ENCODE data around the gene AGAP3. TPM values are rescaled to one million over a fixed set of nuclear protein-coding genes. Genes with fewer than 3 reads are reported as not detected.
A peak's percentile ranks its signal among the peaks of the same experiment; 100 is the strongest.

AGAP3 gene
- total RNA-seq, 1 donor from 2014 or later, result 152 TPM

DNA sequence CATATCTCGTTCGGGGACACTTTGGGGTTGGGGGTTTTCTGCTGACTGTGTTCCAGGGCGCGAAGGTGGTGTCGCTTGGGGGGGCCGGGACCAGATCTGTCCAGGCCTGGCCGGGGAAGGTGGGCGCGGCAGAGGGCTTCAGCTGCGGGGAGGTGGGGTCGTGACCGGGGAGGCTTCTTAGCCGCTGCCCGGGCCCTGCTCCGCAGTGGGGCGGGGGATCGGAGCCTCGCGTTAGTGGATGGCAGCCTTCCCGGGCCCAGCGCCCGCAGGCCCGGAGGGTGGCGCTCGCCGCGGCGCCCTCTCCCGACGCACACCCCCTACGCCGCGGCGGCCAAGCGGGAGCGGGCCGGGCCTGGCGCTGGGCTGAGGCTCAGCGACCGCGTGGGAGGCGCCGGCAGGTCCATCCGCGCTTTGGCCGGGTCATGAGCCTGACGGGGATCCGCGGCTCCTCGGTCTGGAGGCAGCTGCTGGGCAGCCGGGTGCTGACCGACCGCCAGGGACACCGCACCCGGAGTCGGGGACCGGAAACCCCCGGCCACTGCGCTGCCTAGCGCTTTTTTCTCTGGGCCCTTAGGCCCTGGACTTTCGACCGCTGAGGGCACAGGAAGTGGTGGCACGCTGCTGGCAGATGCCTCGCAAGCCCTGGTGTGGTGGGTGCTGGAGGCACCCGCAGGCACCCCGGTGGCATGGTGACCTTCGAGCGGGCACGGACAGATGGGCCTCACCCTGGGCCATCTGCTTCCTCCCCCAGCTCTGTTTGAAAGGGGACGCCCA, 1.2 kb downstream of the AGAP3 start:
- Histone ChIP-seq H3K9me3 (no peaks in the 10 kb centered on the region), H3K4me1 (peaks cover 63% of the 10 kb centered on the region), H3K27ac (peak overlapping the region; percentile 84), H3K36me3 (peaks cover 6% of the 10 kb centered on the region), H3K27me3 (no peaks in the 10 kb centered on the region), H3K4me3 (peak overlapping the region; percentile 88)
- DNase-seq (peak; percentile 87), ATAC-seq (peak; percentile 57)
- TF ChIP-seq, protein P1, sequence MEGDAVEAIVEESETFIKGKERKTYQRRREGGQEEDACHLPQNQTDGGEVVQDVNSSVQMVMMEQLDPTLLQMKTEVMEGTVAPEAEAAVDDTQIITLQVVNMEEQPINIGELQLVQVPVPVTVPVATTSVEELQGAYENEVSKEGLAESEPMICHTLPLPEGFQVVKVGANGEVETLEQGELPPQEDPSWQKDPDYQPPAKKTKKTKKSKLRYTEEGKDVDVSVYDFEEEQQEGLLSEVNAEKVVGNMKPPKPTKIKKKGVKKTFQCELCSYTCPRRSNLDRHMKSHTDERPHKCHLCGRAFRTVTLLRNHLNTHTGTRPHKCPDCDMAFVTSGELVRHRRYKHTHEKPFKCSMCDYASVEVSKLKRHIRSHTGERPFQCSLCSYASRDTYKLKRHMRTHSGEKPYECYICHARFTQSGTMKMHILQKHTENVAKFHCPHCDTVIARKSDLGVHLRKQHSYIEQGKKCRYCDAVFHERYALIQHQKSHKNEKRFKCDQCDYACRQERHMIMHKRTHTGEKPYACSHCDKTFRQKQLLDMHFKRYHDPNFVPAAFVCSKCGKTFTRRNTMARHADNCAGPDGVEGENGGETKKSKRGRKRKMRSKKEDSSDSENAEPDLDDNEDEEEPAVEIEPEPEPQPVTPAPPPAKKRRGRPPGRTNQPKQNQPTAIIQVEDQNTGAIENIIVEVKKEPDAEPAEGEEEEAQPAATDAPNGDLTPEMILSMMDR (IDR thresholded peaks at IDR 0.05), result peak; percentile 33
- intact Hi-C loops (cut with DNase I), result no loop called here

DNA sequence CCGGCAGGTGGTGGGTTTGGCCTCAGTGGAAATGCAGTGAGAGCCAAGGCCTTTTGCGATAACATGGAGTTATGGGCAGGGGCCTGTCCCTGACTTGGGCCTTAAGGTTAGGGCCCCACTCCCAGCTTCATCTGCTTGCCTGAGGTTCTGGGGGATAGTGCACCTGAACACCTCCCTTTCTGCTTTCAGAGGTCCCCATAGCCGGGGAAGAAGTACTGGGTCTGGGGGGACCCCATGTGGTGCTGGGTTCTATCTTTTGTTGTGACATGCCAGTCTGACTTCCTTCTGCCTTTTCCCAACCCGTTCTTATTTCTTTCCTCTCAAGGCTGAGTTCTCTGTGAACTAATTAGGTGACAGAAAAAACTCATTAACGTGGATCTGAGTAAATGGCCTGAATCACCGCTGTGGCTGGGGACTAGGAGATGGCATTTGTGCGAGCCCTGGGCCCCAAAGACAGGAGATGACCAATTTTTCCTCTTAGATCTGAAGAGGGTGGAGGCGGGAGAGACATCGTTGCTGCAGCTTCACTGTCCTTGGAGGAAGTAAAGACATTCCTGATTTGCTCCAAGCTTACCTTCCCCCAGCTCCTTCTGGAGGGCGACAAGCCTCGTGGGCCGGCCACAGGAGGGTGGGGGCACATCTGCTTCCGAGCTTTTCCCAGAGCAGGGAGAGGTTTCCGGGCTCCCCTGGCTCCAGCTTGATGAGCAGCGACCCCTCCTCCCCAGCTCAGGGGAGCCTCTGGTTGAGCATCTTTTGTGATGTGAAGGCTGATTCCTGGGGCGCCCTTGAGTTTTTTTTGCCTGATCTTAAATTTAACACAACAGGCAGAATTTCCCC, 2.0 kb downstream of the AGAP3 start:
- no peaks in the 10 kb centered on the region for H3K9me3 ChIP-seq
- ATAC-seq, result no peak
- TF ChIP-seq, protein P1 (IDR thresholded peaks at IDR 0.05), result no peak
- DNase-seq, result no peak
- no peaks in the 10 kb centered on the region for H3K27me3 ChIP-seq
- peak overlapping the region; percentile 88 for H3K4me3 ChIP-seq
- intact Hi-C loops (cut with DNase I), result no loop called here
- peak overlapping the region; percentile 84 for H3K27ac ChIP-seq
- H3K4me1 ChIP-seq, result peaks cover 59% of the 10 kb centered on the region
- H3K36me3 ChIP-seq, result peaks cover 9% of the 10 kb centered on the region

DNA sequence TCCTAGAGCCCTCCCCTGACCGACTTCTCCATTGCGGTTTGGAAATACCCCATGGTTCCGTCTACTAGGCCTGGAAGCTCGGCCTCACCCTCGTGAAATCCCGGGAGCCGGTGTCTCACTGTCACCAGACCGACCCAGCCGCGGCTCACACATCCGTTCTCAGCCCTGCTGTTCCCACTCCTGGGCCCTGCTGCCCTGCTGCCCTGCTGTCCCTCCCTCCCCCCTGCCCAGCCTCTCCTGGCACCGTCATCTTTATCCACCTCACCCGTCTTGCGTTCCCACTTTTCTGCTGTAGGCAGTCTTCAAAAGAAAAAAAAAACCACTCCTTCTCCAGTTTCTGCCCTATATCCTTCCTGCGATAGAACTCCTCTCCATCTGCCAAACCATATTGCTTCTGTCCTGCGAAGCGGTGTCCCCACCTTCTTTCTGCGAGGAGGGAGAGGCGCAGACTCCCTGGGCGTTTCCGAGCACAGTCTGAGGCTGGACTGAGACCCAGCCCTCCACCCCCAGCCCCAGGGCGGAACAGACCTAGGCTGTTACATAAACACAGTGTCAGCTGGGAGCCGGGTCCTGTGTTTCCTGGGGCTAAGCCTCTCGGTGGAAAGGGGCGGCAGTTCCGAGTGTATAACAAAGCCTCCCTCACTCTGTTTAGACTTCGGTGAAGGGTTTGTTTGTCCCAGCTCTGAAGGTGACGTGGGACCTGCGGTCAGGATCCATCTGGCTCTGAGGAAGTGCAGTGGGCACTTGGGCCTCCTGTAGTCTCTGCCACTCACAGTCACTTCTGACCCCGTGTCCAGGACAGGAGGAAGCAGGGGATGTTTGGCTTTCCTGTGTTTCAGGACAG, 2.8 kb downstream of the AGAP3 start:
- Histone ChIP-seq H3K27me3 (no peaks in the 10 kb centered on the region), H3K36me3 (peaks cover 9% of the 10 kb centered on the region), H3K27ac (peak overlapping the region; percentile 84), H3K9me3 (no peaks in the 10 kb centered on the region), H3K4me1 (peaks cover 53% of the 10 kb centered on the region), H3K4me3 (peak overlapping the region; percentile 88)
- ATAC-seq, result peak; percentile 54
- TF ChIP-seq, protein P1 (IDR thresholded peaks at IDR 0.05), result no peak
- DNase-seq, result peak; percentile 91
- intact Hi-C loops (cut with DNase I), result no loop called here

DNA sequence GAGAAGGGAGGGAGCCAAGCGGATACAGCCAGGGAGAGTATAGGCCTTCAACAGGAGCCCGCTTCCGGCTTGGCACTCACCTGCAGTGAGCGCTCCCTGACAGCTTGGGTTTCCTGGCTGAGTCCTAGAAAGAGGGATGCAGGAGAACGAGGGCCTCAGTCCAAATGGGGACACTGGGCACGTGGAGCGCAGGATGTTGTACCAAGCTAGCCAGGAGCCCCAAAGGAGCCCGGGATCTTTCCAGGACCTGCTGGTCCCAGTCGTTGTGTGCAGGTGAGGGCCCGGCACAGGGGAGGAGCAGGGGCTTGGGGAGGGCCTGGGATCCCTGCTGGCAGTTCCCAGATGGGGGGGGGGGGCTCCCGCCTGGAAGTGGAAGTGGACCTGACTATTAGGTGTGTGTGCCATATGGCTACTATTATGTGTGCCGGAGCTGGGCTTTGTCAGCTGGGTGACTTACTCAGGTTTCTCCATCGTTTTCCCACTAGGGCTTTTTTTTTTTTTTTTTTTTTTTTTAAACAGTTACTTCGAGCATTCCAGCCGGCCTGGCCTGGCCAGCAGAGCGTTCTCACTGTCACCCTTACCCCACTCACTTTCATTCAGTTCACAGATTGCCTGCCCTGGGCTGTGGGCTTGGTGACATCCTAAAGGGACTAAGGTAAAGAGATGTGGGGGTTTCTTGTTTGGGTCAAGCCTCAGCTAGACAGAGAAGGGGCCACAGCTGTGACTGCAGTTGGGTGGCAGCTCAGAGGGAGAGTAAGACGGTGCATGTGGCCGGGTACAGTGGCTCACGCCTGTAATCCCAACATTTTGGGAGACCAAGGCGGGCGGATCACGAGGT, 3.8 kb downstream of the AGAP3 start:
- intact Hi-C loops (cut with DNase I), result no loop called here
- Histone ChIP-seq H3K4me3 (peak overlapping the region; percentile 88), H3K27me3 (no peaks in the 10 kb centered on the region), H3K36me3 (peaks cover 9% of the 10 kb centered on the region), H3K27ac (peak overlapping the region; percentile 84), H3K4me1 (peaks cover 50% of the 10 kb centered on the region), H3K9me3 (no peaks in the 10 kb centered on the region)
- ATAC-seq (no peak), DNase-seq (no peak)
- TF ChIP-seq, protein P1 (IDR thresholded peaks at IDR 0.05), result no peak

DNA sequence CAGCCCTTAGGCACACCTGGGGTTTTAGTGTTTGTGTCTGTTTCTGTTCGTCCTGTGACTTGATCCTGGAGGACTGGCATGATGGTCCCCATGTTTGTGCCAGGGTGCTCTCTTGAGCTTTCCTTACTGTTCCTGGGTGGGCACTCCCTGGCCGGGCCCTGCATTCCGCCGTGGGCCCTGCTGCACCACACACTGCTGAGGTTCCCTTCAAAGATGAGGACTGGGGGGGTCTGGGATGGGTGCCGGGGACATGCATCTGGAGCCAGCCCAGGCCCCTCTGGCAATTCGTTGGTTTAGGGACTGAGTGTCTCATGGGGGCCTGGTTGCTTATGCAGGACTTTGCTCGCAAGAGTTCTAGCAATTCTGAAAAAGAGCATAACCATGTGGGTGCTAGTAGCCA, 4.7 kb downstream of the AGAP3 start:
- H3K36me3 ChIP-seq, result peaks cover 9% of the 10 kb centered on the region
- H3K9me3 ChIP-seq, result no peaks in the 10 kb centered on the region
- no peak overlapping the region for H3K4me3 ChIP-seq
- no peaks in the 10 kb centered on the region for H3K27me3 ChIP-seq
- no peak overlapping the region for H3K27ac ChIP-seq
- ATAC-seq (no peak), DNase-seq (no peak)
- H3K4me1 ChIP-seq, result peaks cover 43% of the 10 kb centered on the region
- intact Hi-C loops (cut with DNase I), result no loop called here
- TF ChIP-seq, protein P1 (IDR thresholded peaks at IDR 0.05), result no peak
